HG03558 (cell line): Measurements from ENCODE around the gene CTTNBP2.

Source experiments
- ATAC-seq: cut with Tn5 transposase; IDR thresholded peaks from one replicate; pipeline ENCODE4 v1.9.1; 2021; ENCODE audit warnings: moderate number of reproducible peaks; ENCODE audit not compliant: unreplicated experiment; ENCODE audit errors: extremely low read depth

CTTNBP2 gene

DNA sequence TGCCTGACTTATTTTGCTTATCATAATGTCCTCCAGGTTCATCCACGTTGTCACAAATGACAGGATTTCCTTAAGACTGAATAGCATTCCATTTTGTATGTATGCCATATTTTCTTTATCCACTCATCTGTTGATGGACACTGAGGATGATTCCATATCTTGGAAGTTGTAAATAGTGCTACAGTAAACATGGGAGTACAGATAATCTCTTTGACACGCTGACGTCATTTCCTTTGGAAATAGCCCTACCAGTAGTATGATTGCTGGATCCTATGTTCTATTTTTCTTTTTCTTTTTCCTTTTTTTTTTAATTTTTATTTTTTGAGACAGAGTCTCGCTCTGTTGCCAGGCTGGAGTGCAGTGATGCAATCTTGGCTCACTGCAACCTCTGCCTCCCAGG, 167.6 kb downstream of the CTTNBP2 start:
- ATAC-seq: no peak

GRCh38 chr7:117704063-117704462, 169.2 kb downstream of the CTTNBP2 start:
- ATAC-seq: no peak

DNA sequence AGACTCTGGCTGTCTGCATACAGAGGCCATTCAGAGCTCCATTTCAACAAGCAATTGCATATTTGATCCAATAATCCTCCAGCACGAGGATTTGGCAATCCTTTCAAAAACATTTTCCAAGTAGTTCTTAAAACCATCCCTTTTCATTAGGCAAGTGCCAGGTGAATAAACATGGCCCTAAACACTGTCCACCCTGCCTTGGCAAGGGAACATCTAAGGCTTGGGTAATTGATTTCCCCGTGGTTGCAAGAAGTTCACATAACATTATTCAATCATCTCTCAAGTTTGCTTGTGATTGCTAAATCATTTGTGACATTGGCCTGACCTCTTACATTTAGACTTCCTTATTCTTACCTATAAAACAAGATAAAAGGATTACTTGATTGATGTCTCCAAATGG, 175.2 kb downstream of the CTTNBP2 start:
- no peak for ATAC-seq

- no peak for ATAC-seq
These were observed 180.9 kb downstream of the CTTNBP2 start for GRCh38 chr7:117692338-117692737.

GRCh38 chr7:117690147-117690546, 183.1 kb downstream of the CTTNBP2 start:
- ATAC-seq: no peak

DNA sequence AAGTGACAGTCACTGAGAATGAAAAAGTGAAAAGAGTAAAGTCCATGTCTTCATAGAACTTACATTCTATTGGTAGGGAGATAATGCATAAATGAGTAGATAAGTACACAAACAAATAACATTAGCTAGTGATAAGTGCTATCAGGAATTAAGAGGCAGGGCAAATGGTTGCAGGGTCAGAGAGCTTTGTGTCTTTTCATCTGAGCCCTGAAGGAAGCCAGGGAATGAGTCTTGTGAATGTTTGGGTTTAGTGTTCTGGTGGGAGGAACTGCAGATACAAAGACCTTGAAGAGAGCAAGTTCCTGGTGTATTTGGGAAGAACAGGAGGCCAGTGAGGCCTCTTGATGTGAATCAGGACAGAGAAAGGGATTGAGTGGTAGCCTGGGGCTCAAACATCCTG, 183.8 kb downstream of the CTTNBP2 start:
- ATAC-seq: no peak

- no peak for ATAC-seq
These were observed 185.1 kb downstream of the CTTNBP2 start for GRCh38 chr7:117688126-117688525.

DNA sequence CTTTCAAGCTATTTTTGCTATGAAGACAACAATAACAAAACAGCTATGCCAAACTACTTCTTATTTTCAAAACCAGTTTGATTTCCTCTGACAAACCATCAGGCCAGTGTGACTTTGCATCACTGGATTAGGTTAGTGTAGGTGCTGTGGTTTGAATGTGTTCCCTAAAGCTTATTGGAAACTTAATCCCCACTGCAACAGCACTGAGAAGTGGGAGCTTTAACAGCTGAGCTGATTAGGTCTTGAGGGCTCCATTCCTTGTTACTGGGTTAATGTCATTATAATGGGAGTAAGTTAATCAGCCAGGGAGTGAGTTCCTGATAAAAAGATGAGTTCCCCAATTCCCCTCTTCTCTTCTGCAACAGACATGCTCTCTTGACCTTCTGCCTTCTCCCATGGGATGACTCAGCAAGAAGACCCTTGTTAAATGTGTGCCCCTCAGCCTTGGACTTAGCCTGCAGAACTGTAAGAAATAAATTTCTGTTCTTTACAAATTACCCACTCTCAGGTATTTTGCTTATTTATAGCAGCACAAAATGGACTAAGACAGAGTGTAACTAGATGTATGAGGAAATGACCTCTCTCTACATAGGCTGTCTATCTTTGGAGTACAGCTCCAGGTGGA, 186.8 kb downstream of the CTTNBP2 start:
- ATAC-seq: no peak

DNA sequence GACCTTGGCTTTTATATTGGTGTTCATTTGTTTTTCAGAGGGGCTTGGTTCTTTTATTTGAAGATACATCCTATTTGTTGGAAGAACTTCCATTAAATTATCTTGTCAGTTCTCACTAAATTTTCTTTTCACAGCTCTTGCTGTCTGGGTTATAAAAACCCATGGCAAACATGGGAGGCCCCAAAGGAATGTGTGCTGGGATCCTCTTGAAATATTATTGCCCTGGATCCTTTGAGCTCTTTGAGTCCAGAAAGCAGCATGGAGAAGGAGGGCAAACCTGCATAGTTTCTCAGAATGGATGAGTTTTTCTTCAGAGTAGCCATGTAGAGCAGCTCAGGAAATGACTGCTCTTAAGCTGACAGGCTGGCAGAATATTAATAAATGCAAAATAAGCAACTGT, 187.4 kb downstream of the CTTNBP2 start:
- no peak for ATAC-seq

GRCh38 chr7:117683430-117684175, 189.6 kb downstream of the CTTNBP2 start:
- ATAC-seq: no peak

GRCh38 chr7:117682681-117683385, 190.4 kb downstream of the CTTNBP2 start:
- ATAC-seq: no peak

DNA sequence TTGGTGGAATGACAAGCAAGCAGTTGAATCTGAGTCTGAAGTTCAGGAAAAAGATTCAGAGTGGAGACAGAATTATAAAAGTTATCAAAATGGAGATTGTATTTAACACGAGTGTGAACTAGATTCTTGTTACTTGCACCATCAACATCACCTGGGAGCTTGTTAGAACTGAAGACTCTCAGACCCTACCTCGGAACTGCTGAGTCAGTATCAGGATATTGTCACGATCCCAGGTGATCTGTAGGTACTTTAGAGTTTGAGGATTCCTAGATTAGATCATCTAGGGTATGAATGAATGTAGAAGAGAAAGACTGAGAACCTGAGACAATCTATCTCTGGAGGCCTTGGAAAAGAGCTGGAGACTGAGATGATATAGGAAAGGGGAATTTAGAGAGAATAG, 194.1 kb downstream of the CTTNBP2 start:
- ATAC-seq: no peak

GRCh38 chr7:117675497-117676435, 197.5 kb downstream of the CTTNBP2 start:
- ATAC-seq: no peak

- ATAC-seq: no peak
These were observed 198.6 kb downstream of the CTTNBP2 start for GRCh38 chr7:117674617-117675016.

DNA sequence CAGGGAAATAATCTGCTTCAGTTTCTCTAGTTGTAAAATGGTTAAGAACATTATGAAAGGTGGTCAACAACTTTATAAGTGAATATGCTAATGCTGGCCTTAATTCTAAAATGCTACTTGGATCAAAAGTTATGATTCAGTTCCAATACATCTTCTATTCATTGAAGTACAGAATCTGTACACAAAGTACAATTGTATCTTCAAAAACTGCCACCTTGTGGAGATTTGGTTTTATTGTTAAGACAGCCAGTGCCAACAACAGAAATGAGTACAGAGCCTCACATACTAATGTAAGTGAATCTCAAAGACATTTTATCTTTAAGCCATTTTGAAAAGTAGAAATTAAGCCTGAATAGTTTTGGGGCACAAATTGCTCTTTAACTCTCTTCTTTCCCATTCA, 199.4 kb downstream of the CTTNBP2 start:
- no peak for ATAC-seq

- no peak for ATAC-seq
These were observed 199.9 kb downstream of the CTTNBP2 start for GRCh38 chr7:117673367-117673766.

DNA sequence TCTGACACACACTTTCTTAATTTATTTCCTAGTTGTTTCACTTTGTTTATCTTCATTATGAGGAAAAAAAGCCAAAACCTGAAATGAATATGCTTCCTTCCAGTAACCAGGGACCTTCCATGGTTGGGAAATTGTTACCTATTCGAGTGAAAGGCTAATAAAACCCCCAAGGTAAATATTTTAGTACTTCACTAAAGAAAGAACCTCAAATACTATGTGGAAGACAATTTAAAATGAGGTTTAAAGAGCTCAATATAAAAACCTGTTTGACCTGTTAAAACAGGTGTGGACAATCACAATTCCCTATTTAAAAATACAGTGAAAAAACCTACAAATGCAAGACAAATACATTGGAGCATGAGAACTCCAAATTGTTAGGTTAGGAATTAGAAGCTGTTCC, 200.8 kb downstream of the CTTNBP2 start:
- ATAC-seq: no peak

DNA sequence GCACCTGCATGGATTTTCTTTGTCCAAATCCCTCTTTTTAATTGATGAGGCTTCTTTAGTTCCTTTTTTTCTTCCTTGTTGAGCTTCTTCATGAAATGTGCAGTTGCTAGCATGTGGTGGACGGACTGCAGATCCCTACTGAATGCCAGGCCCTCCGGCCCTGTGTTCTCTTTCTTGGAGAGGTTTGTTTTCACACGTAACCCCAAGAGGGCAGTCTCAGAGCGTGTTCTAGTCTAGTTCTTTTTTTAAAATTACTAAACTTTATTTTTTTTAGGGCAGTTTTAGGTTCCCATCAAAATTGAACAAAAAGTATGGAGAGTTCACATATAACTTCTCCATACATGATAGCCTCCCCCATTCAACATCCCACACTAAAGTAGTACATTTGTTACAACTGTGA, 203.4 kb downstream of the CTTNBP2 start:
- no peak for ATAC-seq

DNA sequence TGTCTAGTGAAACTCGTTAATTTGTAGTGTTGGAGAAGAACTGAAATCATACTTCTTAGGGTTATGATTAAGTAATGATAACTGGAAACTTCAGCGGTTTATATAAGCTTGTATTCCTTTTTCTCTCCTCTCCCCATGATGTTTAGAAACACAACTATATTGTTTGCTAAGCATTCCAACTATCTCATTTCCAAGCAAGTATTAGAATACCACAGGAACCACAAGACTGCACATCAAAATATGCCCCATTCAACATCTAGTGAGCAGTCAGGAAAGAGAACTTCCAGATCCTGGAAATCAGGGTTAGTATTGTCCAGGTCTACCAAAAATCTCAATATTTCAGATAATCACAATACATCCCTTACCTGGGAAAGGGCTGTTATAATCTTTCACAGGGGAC, 205.8 kb downstream of the CTTNBP2 start:
- no peak for ATAC-seq

DNA sequence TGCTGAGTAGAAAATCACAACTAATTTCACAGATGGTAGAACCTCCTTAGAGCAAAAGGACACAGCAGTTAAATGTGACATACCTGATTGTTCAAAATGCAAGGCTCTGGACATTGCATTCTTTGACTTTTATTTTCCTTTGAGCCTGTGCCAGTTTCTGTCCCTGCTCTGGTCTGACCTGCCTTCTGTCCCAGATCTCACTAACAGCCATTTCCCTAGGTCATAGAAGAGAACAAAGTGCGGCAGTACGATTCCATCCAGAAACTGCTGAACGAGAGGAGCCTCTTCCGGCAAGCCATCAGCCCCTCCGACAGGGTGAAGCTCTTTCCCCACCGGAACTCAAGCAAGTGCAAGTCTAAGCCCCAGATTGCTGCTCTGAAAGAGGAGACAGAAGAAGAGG, 206.6 kb downstream of the CTTNBP2 start:
- no peak for ATAC-seq
